LNCAP (cell line): ENCODE data around the gene TRIM52.

Experiments
- CTCF ChIP-seq: fragments of 450-650 bp; IDR thresholded peaks from 2 replicates; pipeline ENCODE4 v1.5.1; 2017; ENCODE audit warnings: mild to moderate bottlenecking

The TRIM52 gene

GRCh38 chr5:181260720-181261319 is at the start of gene TRIM52:
TSS of gene TRIM52 (minus strand) at chr5:181261143. CDS start at chr5:181260813, 330 bp downstream.
- TF ChIP-seq CTCF = no peak

- TF ChIP-seq CTCF = no peak
These were observed 22.4 kb upstream of the TRIM52 start for GRCh38 chr5:181283347-181283746.

- no peak for TF ChIP-seq CTCF
These were observed 21.9 kb upstream of the TRIM52 start for GRCh38 chr5:181282874-181283273.

DNA sequence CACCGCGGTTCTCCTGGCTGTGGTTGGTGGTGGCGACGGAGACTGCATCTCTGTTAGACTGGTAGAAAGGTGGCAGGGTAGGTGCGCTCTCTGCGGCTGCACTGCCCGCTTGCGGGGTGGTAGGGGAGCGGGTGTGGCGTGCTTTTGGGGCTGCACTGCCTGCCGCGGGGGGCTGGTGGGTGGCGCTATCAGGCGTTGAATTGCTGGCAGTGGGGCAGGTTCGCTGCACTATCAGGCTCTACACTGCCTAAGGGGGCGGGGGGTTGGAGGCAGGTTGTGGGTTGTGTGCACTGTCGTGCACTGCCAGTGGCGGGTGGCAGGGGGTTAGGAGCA is 21.0 kb upstream of the TRIM52 start:
- TF ChIP-seq CTCF = no peak

DNA sequence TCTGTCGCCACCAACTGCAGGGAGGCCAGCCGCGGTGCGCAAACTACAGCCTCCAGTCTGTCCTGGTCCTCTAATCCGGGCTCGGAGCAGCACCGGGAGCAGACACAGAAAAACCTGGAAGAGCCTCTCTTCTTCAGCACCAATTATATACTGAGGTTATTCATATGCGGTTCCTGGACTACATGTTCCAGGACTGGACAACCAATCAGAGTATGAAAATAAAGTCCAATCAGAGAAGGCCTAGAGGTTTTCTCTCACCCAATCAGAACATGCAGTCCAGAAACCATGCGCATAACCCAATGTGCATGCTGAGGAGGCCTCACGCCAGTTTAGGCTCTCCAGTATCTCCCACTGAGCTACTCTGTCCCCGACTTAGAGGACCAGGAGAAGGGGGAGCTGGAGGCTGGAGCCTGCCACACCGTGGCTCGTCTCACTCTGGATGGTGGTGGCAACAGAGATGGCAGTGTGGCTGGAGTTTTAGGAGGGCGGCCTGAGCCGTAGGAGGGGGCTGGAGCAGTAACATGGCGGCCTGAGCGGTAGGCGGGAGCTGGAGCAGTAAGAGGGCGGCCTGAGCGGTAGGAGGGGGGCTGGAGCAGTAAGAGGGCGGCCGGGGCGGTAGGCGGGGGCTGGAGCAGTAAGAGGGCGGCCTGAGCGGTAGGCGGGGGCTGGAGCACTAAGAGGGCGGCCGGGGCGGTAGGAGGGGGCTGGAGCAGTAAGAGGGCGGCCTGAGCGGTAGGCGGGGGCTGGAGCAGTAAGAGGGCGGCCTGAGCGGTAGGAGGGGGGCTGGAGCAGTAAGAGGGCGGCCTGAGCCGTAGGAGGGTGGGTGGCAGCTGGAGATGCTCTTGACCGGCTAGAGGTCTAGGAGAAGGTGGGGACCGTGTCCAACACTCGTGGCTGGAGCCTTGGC is 20.4 kb upstream of the TRIM52 start:
- TF ChIP-seq CTCF = no peak

- TF ChIP-seq CTCF = no peak
These were observed 19.4 kb upstream of the TRIM52 start for GRCh38 chr5:181280251-181280762.

- no peak for TF ChIP-seq CTCF
These were observed 10.1 kb upstream of the TRIM52 start for GRCh38 chr5:181271081-181271480.
